Fibroblast of the aortic adventitia (primary cell): ENCODE results near the gene ARHGAP42. TPM values are rescaled to one million over a fixed set of nuclear protein-coding genes. Genes with fewer than 3 reads are reported as not detected.

Experiments used
- DNase-seq: peaks from one replicate; pipeline ENCODE4 v3.0.0-alpha.2; 2010; ENCODE audit warnings: low read depth
- H3K4me3 ChIP-seq: 2 replicates; pipeline ENCODE4 v1.5.1; 2011; ENCODE audit warnings: low read depth, mild to moderate bottlenecking, control low read depth, low read length, moderate library complexity
- total RNA-seq: library from RNA; depleted of rRNA; stranded (reverse); fragments of >200 nt; gene quantifications from 2 replicates; pipeline ENCODE4 v1.2.3, GENCODE V29; 2012; ENCODE audit warnings: low replicate concordance
- TF ChIP-seq, protein P1 (sequence below): IDR thresholded peaks from 2 replicates; pipeline ENCODE4 v1.5.1; 2011; ENCODE audit warnings: mild to moderate bottlenecking, low read length, control low read depth, inconsistent platforms; ENCODE audit not compliant: insufficient read depth

Gene ARHGAP42
- total RNA-seq, 1 donor, result 12.6 TPM

DNA sequence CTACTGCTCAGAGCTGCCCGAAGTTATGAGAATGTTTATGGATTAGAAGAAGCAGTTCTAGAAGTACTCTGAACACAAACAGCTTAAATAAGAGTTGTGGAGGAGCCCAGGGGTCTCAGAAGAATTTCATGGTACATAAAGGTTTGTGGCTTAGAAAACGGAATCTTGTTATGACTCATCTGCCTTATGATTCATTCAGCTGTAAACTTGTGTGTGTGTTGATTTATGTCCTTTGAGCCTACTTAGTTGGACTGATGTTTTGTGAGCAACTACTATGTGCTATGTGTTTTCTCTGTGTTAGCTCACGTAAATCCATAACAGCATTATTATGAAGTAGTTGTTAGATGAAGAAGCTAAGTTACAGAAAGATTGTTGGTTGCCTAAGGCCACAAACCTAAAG, 238.8 kb downstream of the ARHGAP42 start:
- DNase-seq, result peak; percentile 59
- H3K4me3 ChIP-seq, result no peak overlapping the region
- TF ChIP-seq, protein P1, sequence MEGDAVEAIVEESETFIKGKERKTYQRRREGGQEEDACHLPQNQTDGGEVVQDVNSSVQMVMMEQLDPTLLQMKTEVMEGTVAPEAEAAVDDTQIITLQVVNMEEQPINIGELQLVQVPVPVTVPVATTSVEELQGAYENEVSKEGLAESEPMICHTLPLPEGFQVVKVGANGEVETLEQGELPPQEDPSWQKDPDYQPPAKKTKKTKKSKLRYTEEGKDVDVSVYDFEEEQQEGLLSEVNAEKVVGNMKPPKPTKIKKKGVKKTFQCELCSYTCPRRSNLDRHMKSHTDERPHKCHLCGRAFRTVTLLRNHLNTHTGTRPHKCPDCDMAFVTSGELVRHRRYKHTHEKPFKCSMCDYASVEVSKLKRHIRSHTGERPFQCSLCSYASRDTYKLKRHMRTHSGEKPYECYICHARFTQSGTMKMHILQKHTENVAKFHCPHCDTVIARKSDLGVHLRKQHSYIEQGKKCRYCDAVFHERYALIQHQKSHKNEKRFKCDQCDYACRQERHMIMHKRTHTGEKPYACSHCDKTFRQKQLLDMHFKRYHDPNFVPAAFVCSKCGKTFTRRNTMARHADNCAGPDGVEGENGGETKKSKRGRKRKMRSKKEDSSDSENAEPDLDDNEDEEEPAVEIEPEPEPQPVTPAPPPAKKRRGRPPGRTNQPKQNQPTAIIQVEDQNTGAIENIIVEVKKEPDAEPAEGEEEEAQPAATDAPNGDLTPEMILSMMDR, result no peak

DNA sequence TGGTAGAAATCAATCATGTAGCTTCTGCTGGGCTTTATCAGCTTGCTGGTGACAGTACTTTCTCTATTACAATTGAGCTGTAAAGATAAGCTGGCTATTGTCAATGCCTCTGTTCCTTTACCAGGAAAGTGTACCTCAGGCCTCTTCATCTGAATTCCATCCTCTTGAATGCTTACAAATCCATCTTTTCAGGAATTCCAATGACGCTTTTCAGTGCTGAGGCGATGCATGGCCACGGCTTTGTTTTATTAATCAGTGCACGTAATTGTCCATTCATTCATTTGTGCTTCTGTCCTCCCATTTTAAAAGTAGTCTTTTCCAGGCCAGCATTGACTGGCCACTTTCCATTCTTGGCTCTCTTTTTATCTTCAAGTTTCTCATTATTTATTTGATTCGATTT, 240.5 kb downstream of the ARHGAP42 start:
- DNase-seq, result no peak
- TF ChIP-seq, protein P1, result no peak
- H3K4me3 ChIP-seq, result no peak overlapping the region

DNA sequence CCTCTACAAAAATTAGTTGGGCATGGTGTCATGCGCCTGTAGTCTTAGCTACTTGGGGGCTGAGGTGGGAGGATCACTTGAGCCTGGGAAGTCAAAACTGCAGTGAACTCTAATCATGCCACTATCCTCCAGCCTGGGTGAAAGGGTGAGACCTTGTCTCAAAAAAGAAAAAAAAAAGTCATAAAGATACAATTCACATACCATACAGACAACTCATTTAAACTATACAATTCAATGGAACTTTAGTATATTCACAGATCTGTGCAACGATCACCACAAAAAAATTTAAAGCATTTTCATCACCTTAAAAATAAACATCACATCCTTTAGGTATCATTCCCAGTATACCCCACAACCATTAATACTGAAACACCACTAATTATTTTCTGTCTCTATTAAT, 241.3 kb downstream of the ARHGAP42 start:
- no peak overlapping the region for H3K4me3 ChIP-seq
- TF ChIP-seq, protein P1, result no peak
- no peak for DNase-seq

- DNase-seq, result peak; percentile 69
- TF ChIP-seq, protein P1, result no peak
- H3K4me3 ChIP-seq, result no peak overlapping the region
These were observed 242.3 kb downstream of the ARHGAP42 start for GRCh38 chr11:100929377-100929776.

- DNase-seq, result peak; percentile 88
- no peak overlapping the region for H3K4me3 ChIP-seq
- TF ChIP-seq, protein P1, result peak; percentile 51
These were observed 243.2 kb downstream of the ARHGAP42 start for GRCh38 chr11:100930185-100930778.

- DNase-seq, result peak; percentile 66
- TF ChIP-seq, protein P1, result peak; percentile 56
- H3K4me3 ChIP-seq, result no peak overlapping the region
These were observed 245.5 kb downstream of the ARHGAP42 start for GRCh38 chr11:100932474-100933100.

DNA sequence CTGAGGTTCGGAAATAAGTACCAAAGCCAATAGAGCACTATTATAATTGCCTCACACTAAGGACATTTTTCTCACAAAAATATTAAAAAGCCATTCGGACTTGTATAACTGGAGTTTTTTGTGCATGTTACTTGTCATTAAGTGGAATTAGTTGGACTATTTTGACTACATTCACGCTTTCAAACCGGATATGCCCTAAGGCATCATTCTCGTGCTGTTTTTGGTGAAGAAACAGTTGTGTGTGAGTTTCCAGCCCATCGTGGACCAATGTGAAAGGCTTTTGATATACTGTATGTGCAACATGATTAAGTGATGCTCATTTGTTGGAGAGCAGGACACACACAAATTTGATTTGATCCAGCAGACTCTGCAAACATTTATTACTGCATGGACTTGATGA, 249.7 kb downstream of the ARHGAP42 start:
- TF ChIP-seq, protein P1, result no peak
- H3K4me3 ChIP-seq, result no peak overlapping the region
- no peak for DNase-seq
